CD4-positive, alpha-beta T cell (primary cell): ENCODE data around the gene ACTRT2. TPM values are rescaled to one million over a fixed set of nuclear protein-coding genes. Genes with fewer than 3 reads are reported as not detected.

Source experiments
- ATAC-seq: fragments of 200-7000 bp; cut with Tn5 transposase; one replicate; pipeline ENCODE4 v1.10.0; 2022; ENCODE audit warnings: mild to moderate bottlenecking; ENCODE audit not compliant: poor library complexity
- CTCF ChIA-PET: fragments of 350-600 bp; sonication (Branson Sonifier 250); formaldehyde crosslinking; loops from one replicate; lab custom pipeline; 2021; ENCODE audit warnings: antibody characterized with exemption, inconsistent platforms; lab: Charles Lee
- POLR2A ChIA-PET: fragments of 350-600 bp; sonication (Branson Sonifier 250); formaldehyde crosslinking; loops from one replicate; lab custom pipeline; 2021; ENCODE audit warnings: antibody characterized with exemption, inconsistent platforms; lab: Charles Lee
- DNase-seq, 14 experiments: peaks; one replicate each; pipeline ENCODE4 v3.0.0-alpha.2; 2013 to 2020; ENCODE audit warnings: mixed read lengths in 2 of 14
- H3K27ac ChIP-seq, 2 donors: one replicate each; pipeline versions ENCODE4 v1.5.1 to v1.7.0; 2013; ENCODE audit warnings: low read length in 2 of 2, low read depth in 1 of 2, mild to moderate bottlenecking in 1 of 2
- H3K27me3 ChIP-seq, 2 experiments: 1 replicate in 1 of 2; 2 replicates in 1 of 2; pipeline versions ENCODE4 v1.6.1 to v1.7.0; 2013; ENCODE audit warnings: low read length in 2 of 2, control low read depth in 1 of 2, mild to moderate bottlenecking in 1 of 2, moderate library complexity in 1 of 2; ENCODE audit not compliant: insufficient read depth in 2 of 2, control insufficient read depth in 1 of 2
- H3K36me3 ChIP-seq: one replicate; pipeline ENCODE4 v1.6.1; 2013; ENCODE audit warnings: low read length, control low read depth; ENCODE audit not compliant: insufficient read depth
- H3K4me1 ChIP-seq: one replicate; pipeline ENCODE4 v1.6.1; 2013; ENCODE audit warnings: low read length, control low read depth; ENCODE audit not compliant: insufficient read depth
- H3K4me3 ChIP-seq: one replicate; pipeline ENCODE4 v1.5.1; 2013; ENCODE audit warnings: mild to moderate bottlenecking, low read length, moderate library complexity
- H3K9me3 ChIP-seq, 2 experiments: 1 replicate in 1 of 2; 2 replicates in 1 of 2; pipeline versions ENCODE4 v1.6.1 to v1.7.0; 2013; ENCODE audit warnings: low read length in 2 of 2, mild to moderate bottlenecking in 2 of 2, control low read depth in 1 of 2, moderate library complexity in 1 of 2; ENCODE audit not compliant: control insufficient read depth in 1 of 2, insufficient read depth in 1 of 2
- H3K27ac Mint-ChIP-seq: one replicate; pipeline ENCODE4 v1.8.0; 2020; ENCODE audit warnings: mixed read lengths
- H3K27me3 Mint-ChIP-seq: one replicate; pipeline ENCODE4 v1.8.0; 2021; ENCODE audit warnings: mixed read lengths
- H3K36me3 Mint-ChIP-seq: one replicate; pipeline ENCODE4 v1.8.0; 2021; ENCODE audit warnings: low read depth, mixed read lengths
- H3K4me1 Mint-ChIP-seq: one replicate; pipeline ENCODE4 v1.8.0; 2021; ENCODE audit warnings: low read depth, mixed read lengths
- H3K4me3 Mint-ChIP-seq: one replicate; pipeline ENCODE4 v1.8.0; 2020; ENCODE audit warnings: mild to moderate bottlenecking, mixed read lengths
- H3K9me3 Mint-ChIP-seq: one replicate; pipeline ENCODE4 v1.8.0; 2020; ENCODE audit warnings: mixed read lengths
- intact Hi-C, 2 experiments: fragments of 100-400 bp; cut with DNase I in 1 of 2; cut with micrococcal nuclease in 1 of 2; formaldehyde crosslinking; loops; one replicate each; pipeline versions ENCODE4 v1.15.1 to v1.9.0; 2023 to 2025; cut with DNase I, micrococcal nuclease
- total RNA-seq, 174 experiments: library from RNA in 2 of 174; stranded (reverse) in 2 of 174; gene quantifications; one replicate each; pipeline ENCODE4 v1.2.3 and lab custom pipeline; 2021 to 2026
- TF ChIP-seq, protein P1 (sequence below): fragments of 200-600 bp; IDR thresholded peaks from one replicate; pipeline ENCODE4 v1.8.0; 2022; ENCODE audit warnings: antibody characterized with exemption, mild to moderate bottlenecking

The ACTRT2 gene
- total RNA-seq, 2 experiments from 2014 or later = not detected

DNA sequence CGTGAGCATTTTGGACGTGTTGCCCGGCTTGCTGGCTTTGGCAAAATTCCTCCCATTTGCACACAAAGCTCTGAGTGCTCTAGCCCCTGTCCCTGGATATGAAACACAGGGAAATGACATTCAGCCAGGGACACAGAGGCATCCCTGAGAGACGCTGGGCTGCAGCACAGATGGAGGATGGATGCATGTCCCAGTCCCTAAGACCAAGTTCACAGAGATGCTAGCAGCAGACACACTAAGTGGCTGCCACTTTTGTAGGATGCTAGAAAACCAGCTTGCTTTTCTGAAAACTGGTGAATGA is 12.5 kb downstream of the ACTRT2 start:
- Histone ChIP-seq H3K4me3 (no peak overlapping the region), H3K36me3 (no peaks in the 10 kb centered on the region), H3K27me3 (no peaks in the 10 kb centered on the region), H3K9me3 (no peaks in the 10 kb centered on the region), H3K27ac (no peak overlapping the region), H3K4me1 (peaks cover 36% of the 10 kb centered on the region)
- no peak for DNase-seq
- ChIA-PET POLR2A (interaction anchor here (0.8 kb wide), 1 partner anchor 124 kb away, joined by 3 read pairs; no protein-coding TSS in a partner anchor), CTCF (no interaction called here)
- no peaks in the 10 kb centered on the region for H3K27me3 Mint-ChIP-seq
- H3K9me3 Mint-ChIP-seq = no peaks in the 10 kb centered on the region
- peak overlapping the region; percentile 81 for H3K4me3 Mint-ChIP-seq
- intact Hi-C loops = no loop called here
- no peaks in the 10 kb centered on the region for H3K36me3 Mint-ChIP-seq
- H3K4me1 Mint-ChIP-seq = peaks cover 37% of the 10 kb centered on the region
- TF ChIP-seq, protein P1, sequence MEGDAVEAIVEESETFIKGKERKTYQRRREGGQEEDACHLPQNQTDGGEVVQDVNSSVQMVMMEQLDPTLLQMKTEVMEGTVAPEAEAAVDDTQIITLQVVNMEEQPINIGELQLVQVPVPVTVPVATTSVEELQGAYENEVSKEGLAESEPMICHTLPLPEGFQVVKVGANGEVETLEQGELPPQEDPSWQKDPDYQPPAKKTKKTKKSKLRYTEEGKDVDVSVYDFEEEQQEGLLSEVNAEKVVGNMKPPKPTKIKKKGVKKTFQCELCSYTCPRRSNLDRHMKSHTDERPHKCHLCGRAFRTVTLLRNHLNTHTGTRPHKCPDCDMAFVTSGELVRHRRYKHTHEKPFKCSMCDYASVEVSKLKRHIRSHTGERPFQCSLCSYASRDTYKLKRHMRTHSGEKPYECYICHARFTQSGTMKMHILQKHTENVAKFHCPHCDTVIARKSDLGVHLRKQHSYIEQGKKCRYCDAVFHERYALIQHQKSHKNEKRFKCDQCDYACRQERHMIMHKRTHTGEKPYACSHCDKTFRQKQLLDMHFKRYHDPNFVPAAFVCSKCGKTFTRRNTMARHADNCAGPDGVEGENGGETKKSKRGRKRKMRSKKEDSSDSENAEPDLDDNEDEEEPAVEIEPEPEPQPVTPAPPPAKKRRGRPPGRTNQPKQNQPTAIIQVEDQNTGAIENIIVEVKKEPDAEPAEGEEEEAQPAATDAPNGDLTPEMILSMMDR = no peak
- peak overlapping the region; percentile 97 for H3K27ac Mint-ChIP-seq
- no peak for ATAC-seq

DNA sequence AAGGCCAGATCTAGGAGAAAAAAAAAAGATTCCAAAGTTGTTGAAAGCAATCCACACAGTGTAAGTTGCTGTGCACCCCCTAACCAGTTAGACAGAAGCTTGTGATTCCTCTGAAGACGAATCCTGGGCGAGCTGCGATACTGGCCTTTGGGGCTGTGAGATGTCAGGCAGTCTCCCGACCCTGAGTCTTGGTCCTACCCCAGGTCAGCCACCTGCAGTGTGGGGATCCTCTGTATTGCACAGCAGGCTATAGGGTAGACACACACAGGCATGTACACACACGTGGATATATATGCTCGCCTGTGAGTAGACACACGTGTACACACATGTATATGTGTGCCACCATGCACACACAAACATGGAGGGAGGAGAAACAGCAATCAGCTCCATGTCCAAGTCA is 12.9 kb downstream of the ACTRT2 start:
- DNase-seq (no peak), ATAC-seq (no peak)
- no peaks in the 10 kb centered on the region for H3K36me3 Mint-ChIP-seq
- ChIA-PET CTCF (no interaction called here), POLR2A (no interaction called here)
- peaks cover 37% of the 10 kb centered on the region for H3K4me1 Mint-ChIP-seq
- no peak overlapping the region for H3K4me3 Mint-ChIP-seq
- intact Hi-C loops = no loop called here
- no peaks in the 10 kb centered on the region for H3K9me3 ChIP-seq
- no peak overlapping the region for H3K27ac ChIP-seq
- TF ChIP-seq, protein P1 = no peak
- H3K36me3 ChIP-seq = no peaks in the 10 kb centered on the region
- H3K27ac Mint-ChIP-seq = peak overlapping the region; percentile 97
- H3K9me3 Mint-ChIP-seq = no peaks in the 10 kb centered on the region
- peaks cover 40% of the 10 kb centered on the region for H3K4me1 ChIP-seq
- no peaks in the 10 kb centered on the region for H3K27me3 Mint-ChIP-seq
- H3K27me3 ChIP-seq = no peaks in the 10 kb centered on the region
- no peak overlapping the region for H3K4me3 ChIP-seq

DNA sequence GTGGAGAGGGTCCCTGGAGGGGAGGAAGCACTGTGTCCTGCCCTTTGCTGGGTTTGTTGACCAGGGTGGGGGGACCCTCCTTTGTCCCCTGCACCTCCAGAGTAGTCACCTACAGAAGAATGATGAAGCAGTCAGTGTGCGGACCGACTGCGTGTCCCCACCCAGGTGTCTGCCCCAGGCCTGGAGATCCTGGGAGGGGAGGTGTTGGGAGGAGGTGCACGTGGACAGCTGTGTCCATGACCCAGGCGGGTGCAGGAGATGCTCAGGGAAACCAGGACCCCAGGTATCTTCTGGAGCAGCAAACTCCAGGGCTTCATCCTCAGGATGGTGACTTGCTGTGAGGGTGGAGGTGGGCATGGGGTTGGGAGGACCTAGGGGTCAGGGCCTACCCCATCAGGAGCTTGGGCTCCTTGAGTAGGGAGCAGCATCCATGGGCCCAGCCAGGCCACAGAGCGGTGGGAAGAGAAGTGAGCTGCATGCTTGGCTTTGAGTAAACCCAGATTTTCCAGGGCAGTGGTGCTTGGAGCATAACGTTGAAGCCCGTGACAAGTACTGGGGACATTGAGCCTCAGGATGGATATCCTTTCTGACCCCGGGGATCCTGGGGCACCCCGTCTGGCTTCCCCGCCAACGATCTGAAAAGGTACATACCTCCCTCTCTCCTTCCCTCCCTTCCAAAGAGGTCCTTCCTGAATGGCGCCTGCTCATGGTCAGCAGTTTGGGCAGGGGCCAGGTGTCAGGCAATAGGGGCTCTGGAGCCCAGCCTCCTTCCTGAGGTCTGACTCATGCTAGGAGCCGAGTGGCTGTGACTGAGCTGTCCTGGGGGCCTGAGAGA is 13.7 kb downstream of the ACTRT2 start:
- ChIA-PET POLR2A (no interaction called here), CTCF (no interaction called here)
- no peaks in the 10 kb centered on the region for H3K27me3 ChIP-seq
- peaks cover 37% of the 10 kb centered on the region for H3K4me1 Mint-ChIP-seq
- no peaks in the 10 kb centered on the region for H3K9me3 Mint-ChIP-seq
- TF ChIP-seq, protein P1 = no peak
- H3K36me3 ChIP-seq = no peaks in the 10 kb centered on the region
- no peak overlapping the region for H3K27ac ChIP-seq
- no peak overlapping the region for H3K4me3 ChIP-seq
- no peaks in the 10 kb centered on the region for H3K27me3 Mint-ChIP-seq
- no peaks in the 10 kb centered on the region for H3K9me3 ChIP-seq
- H3K4me1 ChIP-seq = peaks cover 43% of the 10 kb centered on the region
- H3K27ac Mint-ChIP-seq = peak overlapping the region; percentile 97
- H3K4me3 Mint-ChIP-seq = no peak overlapping the region
- intact Hi-C loops = no loop called here
- ATAC-seq (no peak), DNase-seq (peak in 1 of 14 experiments; percentile 32)
- no peaks in the 10 kb centered on the region for H3K36me3 Mint-ChIP-seq
